ENCODE data around the gene CAMK1D. TPM values are rescaled to one million over a fixed set of nuclear protein-coding genes. Genes with fewer than 3 reads are reported as not detected.
A peak's percentile ranks its signal among the peaks of the same experiment; 100 is the strongest.

Gene CAMK1D
- polyA plus RNA-seq, 1 experiment: 1.1 TPM

- DNase-seq (ENCODE audit: low read depth): no peak
- Histone ChIP-seq H3K27me3 (ENCODE audit: control insufficient read depth, insufficient read depth, low read length) (no peaks in the 10 kb centered on the region), H3K36me3 (ENCODE audit: control insufficient read depth, insufficient read depth, low read length) (no peaks in the 10 kb centered on the region), H3K4me3 (ENCODE audit: low read depth, low read length) (no peak overlapping the region)
- ChIA-PET POLR2A (no interaction called here), CTCF (no interaction called here)
- TF ChIP-seq, protein P1, sequence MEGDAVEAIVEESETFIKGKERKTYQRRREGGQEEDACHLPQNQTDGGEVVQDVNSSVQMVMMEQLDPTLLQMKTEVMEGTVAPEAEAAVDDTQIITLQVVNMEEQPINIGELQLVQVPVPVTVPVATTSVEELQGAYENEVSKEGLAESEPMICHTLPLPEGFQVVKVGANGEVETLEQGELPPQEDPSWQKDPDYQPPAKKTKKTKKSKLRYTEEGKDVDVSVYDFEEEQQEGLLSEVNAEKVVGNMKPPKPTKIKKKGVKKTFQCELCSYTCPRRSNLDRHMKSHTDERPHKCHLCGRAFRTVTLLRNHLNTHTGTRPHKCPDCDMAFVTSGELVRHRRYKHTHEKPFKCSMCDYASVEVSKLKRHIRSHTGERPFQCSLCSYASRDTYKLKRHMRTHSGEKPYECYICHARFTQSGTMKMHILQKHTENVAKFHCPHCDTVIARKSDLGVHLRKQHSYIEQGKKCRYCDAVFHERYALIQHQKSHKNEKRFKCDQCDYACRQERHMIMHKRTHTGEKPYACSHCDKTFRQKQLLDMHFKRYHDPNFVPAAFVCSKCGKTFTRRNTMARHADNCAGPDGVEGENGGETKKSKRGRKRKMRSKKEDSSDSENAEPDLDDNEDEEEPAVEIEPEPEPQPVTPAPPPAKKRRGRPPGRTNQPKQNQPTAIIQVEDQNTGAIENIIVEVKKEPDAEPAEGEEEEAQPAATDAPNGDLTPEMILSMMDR (IDR thresholded peaks at IDR 0.05; ENCODE audit: insufficient read depth, low read depth, low read length): no peak
These were observed 300.8 kb downstream of the CAMK1D start for GRCh38 chr10:12650122-12650521.

DNA sequence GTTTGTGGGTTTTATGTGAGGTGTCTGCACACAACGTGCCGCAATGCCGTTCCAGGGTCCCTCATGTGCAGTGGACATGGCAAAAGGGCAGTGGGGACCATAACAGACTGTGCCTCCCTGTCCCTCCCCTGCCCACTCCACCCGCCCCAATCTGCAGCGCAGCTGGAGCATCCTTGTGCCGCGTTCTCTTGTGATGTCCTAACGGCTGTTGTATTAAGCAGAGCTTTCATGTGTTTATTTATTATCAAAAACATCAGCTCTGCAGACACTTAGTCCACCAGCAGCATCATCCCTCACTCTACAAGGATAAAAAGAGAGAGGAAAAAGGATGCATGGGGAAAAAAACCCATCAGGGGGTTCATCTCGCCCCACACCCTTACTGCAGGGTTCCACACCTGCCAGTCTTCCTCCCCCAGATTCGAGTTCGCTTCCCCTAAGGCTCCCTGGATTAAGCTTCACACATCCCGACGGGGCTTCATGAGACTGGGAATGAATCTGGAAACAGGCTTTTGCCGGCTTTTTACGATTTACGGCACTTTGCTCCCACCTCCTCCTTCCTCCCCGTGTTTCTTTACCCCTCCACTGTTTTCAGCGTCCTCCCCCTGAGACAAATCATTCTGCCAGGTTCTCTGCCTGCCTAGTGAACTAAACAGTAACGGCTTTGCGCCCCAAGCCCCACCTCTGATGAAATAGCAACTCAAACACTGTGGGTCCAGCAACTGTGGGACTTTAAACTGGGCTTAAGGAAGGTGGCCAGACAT is 301.4 kb downstream of the CAMK1D start:
- CTCF ChIA-PET: interaction anchor here (0.7 kb wide), 1 partner anchor 402 kb away, joined by 3 read pairs; no protein-coding TSS in a partner anchor
- POLR2A ChIA-PET: no interaction called here
- H3K36me3 ChIP-seq (ENCODE audit: control insufficient read depth, insufficient read depth, low read length): no peaks in the 10 kb centered on the region
- no peaks in the 10 kb centered on the region for H3K27me3 ChIP-seq (ENCODE audit: control insufficient read depth, insufficient read depth, low read length)
- no peak overlapping the region for H3K4me3 ChIP-seq (ENCODE audit: low read depth, low read length)
- DNase-seq (ENCODE audit: low read depth): no peak
- TF ChIP-seq, protein P1 (IDR thresholded peaks at IDR 0.05; ENCODE audit: insufficient read depth, low read depth, low read length): no peak

DNA sequence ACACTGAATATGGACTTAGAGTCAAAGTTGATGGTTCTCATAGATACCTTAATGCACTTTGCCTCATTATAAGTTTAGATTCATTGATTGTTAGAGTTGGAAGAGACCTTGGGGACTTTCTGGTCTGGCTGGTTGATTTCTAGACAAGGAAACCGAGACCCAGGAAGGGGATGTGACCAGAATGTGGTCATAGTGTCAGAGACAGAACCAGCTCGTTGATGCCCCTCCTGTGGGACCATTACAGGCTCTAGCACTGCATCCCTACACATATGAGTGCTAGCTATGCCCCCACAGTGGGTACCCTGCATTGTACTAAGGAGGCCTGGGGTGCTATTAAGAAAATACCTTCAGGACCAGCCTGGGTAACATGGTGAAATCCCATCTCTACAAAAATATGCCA is 306.6 kb downstream of the CAMK1D start:
- Histone ChIP-seq H3K27me3 (ENCODE audit: control insufficient read depth, insufficient read depth, low read length) (no peaks in the 10 kb centered on the region; the same call in 1 of the 2 replicates), H3K4me3 (ENCODE audit: low read depth, low read length) (no peak overlapping the region), H3K36me3 (ENCODE audit: control insufficient read depth, insufficient read depth, low read length) (no peaks in the 10 kb centered on the region)
- TF ChIP-seq, protein P1 (IDR thresholded peaks at IDR 0.05; ENCODE audit: insufficient read depth, low read depth, low read length): no peak
- ChIA-PET CTCF (interaction anchor here (0.7 to 3.0 kb wide), 15 partner anchors 9 to 461 kb away, joined by 3 to 44 read pairs (median 4); partner anchors contain the start of gene NUDT5), POLR2A (interaction anchor here (0.6 kb wide), 1 partner anchor 36 kb away, joined by 8 read pairs; no protein-coding TSS in a partner anchor)
- DNase-seq (ENCODE audit: low read depth): no peak

GRCh38 chr10:12656518-12657142 is 307.3 kb downstream of the CAMK1D start:
- ChIA-PET POLR2A (interaction anchor here (0.6 kb wide), 1 partner anchor 35 kb away, joined by 8 read pairs; no protein-coding TSS in a partner anchor), CTCF (interaction anchor here (0.5 to 3.0 kb wide), 18 partner anchors 9 to 461 kb away, joined by 3 to 44 read pairs (median 4); partner anchors contain the start of gene NUDT5)
- TF ChIP-seq, protein P1 (IDR thresholded peaks at IDR 0.05; ENCODE audit: insufficient read depth, low read depth, low read length): peak; percentile 70
- DNase-seq (ENCODE audit: low read depth): no peak
- Histone ChIP-seq H3K36me3 (ENCODE audit: control insufficient read depth, insufficient read depth, low read length) (no peaks in the 10 kb centered on the region), H3K4me3 (ENCODE audit: low read depth, low read length) (no peak overlapping the region), H3K27me3 (ENCODE audit: control insufficient read depth, insufficient read depth, low read length) (no peaks in the 10 kb centered on the region; the same call in 1 of the 2 replicates)

- CTCF ChIA-PET: interaction anchor here (0.7 to 3.0 kb wide), 9 partner anchors 8 to 462 kb away, joined by 3 to 44 read pairs (median 4); partner anchors contain the start of gene NUDT5
- Histone ChIP-seq H3K36me3 (ENCODE audit: control insufficient read depth, insufficient read depth, low read length) (no peaks in the 10 kb centered on the region), H3K4me3 (ENCODE audit: low read depth, low read length) (no peak overlapping the region), H3K27me3 (ENCODE audit: control insufficient read depth, insufficient read depth, low read length) (no peaks in the 10 kb centered on the region; the same call in 1 of the 2 replicates)
- TF ChIP-seq, protein P1 (IDR thresholded peaks at IDR 0.05; ENCODE audit: insufficient read depth, low read depth, low read length): no peak
- DNase-seq (ENCODE audit: low read depth): no peak
- POLR2A ChIA-PET: no interaction called here
These were observed 308.1 kb downstream of the CAMK1D start for GRCh38 chr10:12657489-12657888.
